Endothelial cell (in vitro differentiated cells): ENCODE results near the gene ATL1. TPM values are rescaled to one million over a fixed set of nuclear protein-coding genes. Genes with fewer than 3 reads are reported as not detected.
A peak's percentile ranks its signal among the peaks of the same experiment; 100 is the strongest.

Source experiments
- DNase-seq: peaks from one replicate; pipeline ENCODE4 v3.0.0; 2021; ENCODE audit warnings: low spot score
- H3K27ac Mint-ChIP-seq: one replicate; pipeline ENCODE4 v1.8.0; 2021; ENCODE audit warnings: mixed read lengths, inconsistent platforms; ENCODE audit not compliant: unreplicated experiment
- H3K27me3 Mint-ChIP-seq: one replicate; pipeline ENCODE4 v1.8.0; 2021; ENCODE audit warnings: mild to moderate bottlenecking, moderate library complexity, mixed read lengths, inconsistent platforms; ENCODE audit not compliant: unreplicated experiment
- H3K36me3 Mint-ChIP-seq: one replicate; pipeline ENCODE4 v1.8.0; 2021; ENCODE audit warnings: mild to moderate bottlenecking, low read depth, mixed read lengths, inconsistent platforms; ENCODE audit not compliant: unreplicated experiment
- H3K4me1 Mint-ChIP-seq: one replicate; pipeline ENCODE4 v1.8.0; 2021; ENCODE audit warnings: mild to moderate bottlenecking, mixed read lengths, inconsistent platforms; ENCODE audit not compliant: unreplicated experiment
- H3K4me3 Mint-ChIP-seq: one replicate; pipeline ENCODE4 v1.8.0; 2021; ENCODE audit warnings: mild to moderate bottlenecking, mixed read lengths, inconsistent platforms; ENCODE audit not compliant: unreplicated experiment
- H3K9me3 Mint-ChIP-seq: one replicate; pipeline ENCODE4 v1.8.0; 2021; ENCODE audit warnings: mixed read lengths, inconsistent platforms; ENCODE audit not compliant: unreplicated experiment
- CTCF ChIP-seq: fragments of 200-600 bp; sonication (generic); IDR thresholded peaks from one replicate; pipeline ENCODE4 v1.5.0; 2021; ENCODE audit warnings: antibody characterized with exemption; ENCODE audit not compliant: unreplicated experiment
- total RNA-seq: library from RNA; stranded (reverse); fragmentation: NEBNext Ultra II Directional; extraction: Animal tissue kit (Norgen Biotek cat#: 25700); gene quantifications from one replicate; pipeline ENCODE4 v1.2.1, GENCODE V29; 2021; ENCODE audit not compliant: unreplicated experiment

ATL1 gene
- total RNA-seq, 1 donor from 2014 or later, result 4.7 TPM

GRCh38 chr14:50541159-50541567 is 18.8 kb upstream of the ATL1 start:
- Mint-ChIP-seq H3K36me3 (peaks cover 12% of the 10 kb centered on the region), H3K27me3 (no peaks in the 10 kb centered on the region), H3K4me3 (no peak overlapping the region), H3K9me3 (peaks cover 7% of the 10 kb centered on the region), H3K4me1 (peaks cover 3% of the 10 kb centered on the region), H3K27ac (no peak overlapping the region)
- no peak for DNase-seq
- TF ChIP-seq CTCF, result no peak

- Mint-ChIP-seq H3K36me3 (peaks cover 3% of the 10 kb centered on the region), H3K27ac (no peak overlapping the region), H3K27me3 (no peaks in the 10 kb centered on the region), H3K4me1 (peaks cover 3% of the 10 kb centered on the region), H3K9me3 (peaks cover 4% of the 10 kb centered on the region), H3K4me3 (no peak overlapping the region)
- peak; percentile 48 for DNase-seq
- peak; percentile 72 for TF ChIP-seq CTCF
Measured at GRCh38 chr14:50542941-50543418, 17.0 kb upstream of the ATL1 start.

GRCh38 chr14:50544911-50545310 is 15.0 kb upstream of the ATL1 start:
- no peak for TF ChIP-seq CTCF
- no peak overlapping the region for H3K27ac Mint-ChIP-seq
- no peak for DNase-seq

GRCh38 chr14:50545618-50546017 is 14.3 kb upstream of the ATL1 start:
- H3K4me3 Mint-ChIP-seq, result no peak overlapping the region
- peaks cover 3% of the 10 kb centered on the region for H3K4me1 Mint-ChIP-seq
- no peak for TF ChIP-seq CTCF
- no peak overlapping the region for H3K27ac Mint-ChIP-seq
- H3K27me3 Mint-ChIP-seq, result peaks cover 2% of the 10 kb centered on the region
- H3K36me3 Mint-ChIP-seq, result no peaks in the 10 kb centered on the region
- no peak for DNase-seq
- no peaks in the 10 kb centered on the region for H3K9me3 Mint-ChIP-seq

More at GRCh38 chr14:50544911-50545310, 15.0 kb upstream of the ATL1 start:
- H3K4me1 Mint-ChIP-seq, result peaks cover 3% of the 10 kb centered on the region
- H3K27me3 Mint-ChIP-seq, result peaks cover 2% of the 10 kb centered on the region
- H3K4me3 Mint-ChIP-seq, result no peak overlapping the region
- no peaks in the 10 kb centered on the region for H3K36me3 Mint-ChIP-seq
- no peaks in the 10 kb centered on the region for H3K9me3 Mint-ChIP-seq

- no peak overlapping the region for H3K27ac Mint-ChIP-seq
- DNase-seq, result no peak
- H3K9me3 Mint-ChIP-seq, result no peaks in the 10 kb centered on the region
- H3K36me3 Mint-ChIP-seq, result no peaks in the 10 kb centered on the region
- TF ChIP-seq CTCF, result no peak
- no peak overlapping the region for H3K4me3 Mint-ChIP-seq
- peaks cover 4% of the 10 kb centered on the region for H3K27me3 Mint-ChIP-seq
- H3K4me1 Mint-ChIP-seq, result peaks cover 3% of the 10 kb centered on the region
Measured at GRCh38 chr14:50550294-50550693, 9.7 kb upstream of the ATL1 start.
